Breast epithelium (tissue), 3 donors: ENCODE results near the gene CAB39.

Experiments used
- CTCF ChIP-seq, 3 donors: fragments of 450-650 bp; IDR thresholded peaks; one replicate each; pipeline ENCODE4 v1.5.1; 2016 to 2017; ENCODE audit warnings: antibody characterized with exemption in 3 of 3, mild to moderate bottlenecking in 3 of 3, moderate library complexity in 3 of 3
- POLR2A ChIP-seq: fragments of 450-650 bp; IDR thresholded peaks from one replicate; pipeline ENCODE4 v1.6.1; 2016; ENCODE audit warnings: antibody characterized with exemption, mild to moderate bottlenecking, moderate library complexity
- POLR2AphosphoS5 ChIP-seq, 3 donors: sonication (generic); formaldehyde crosslinking; IDR thresholded peaks; one replicate each; pipeline ENCODE4 v1.6.1; 2017; ENCODE audit warnings: antibody characterized with exemption in 3 of 3

GRCh38 chr2:230706053-230706521 is 6.6 kb upstream of the CAB39 start:
- TF ChIP-seq CTCF (IDR thresholded peaks at IDR 0.05) (no peak), POLR2AphosphoS5 (IDR thresholded peaks at IDR 0.05) (no peak), POLR2A (no peak)
